Measurements from ENCODE around the gene ALPL.

DNA sequence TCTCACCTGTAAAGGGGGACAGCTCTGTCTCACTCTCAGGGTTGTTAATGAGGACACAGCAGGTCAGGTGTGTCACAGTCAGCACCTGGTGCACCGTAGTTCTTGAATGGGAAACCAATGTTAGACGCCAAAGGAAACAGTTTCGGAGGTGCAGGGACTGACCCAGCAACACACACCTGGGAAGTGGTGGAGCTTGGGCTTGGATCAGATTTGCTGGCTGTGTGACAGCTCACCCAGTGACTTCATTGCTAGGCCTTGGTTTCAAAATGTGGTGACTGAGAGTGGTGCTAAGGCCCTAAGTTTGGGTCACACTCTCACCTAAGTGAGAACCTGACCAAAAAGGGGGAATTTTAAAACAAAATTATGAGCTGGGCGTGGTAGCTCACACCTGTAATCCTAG, 34.9 kb downstream of the ALPL start:
- TF ChIP-seq, protein P1, sequence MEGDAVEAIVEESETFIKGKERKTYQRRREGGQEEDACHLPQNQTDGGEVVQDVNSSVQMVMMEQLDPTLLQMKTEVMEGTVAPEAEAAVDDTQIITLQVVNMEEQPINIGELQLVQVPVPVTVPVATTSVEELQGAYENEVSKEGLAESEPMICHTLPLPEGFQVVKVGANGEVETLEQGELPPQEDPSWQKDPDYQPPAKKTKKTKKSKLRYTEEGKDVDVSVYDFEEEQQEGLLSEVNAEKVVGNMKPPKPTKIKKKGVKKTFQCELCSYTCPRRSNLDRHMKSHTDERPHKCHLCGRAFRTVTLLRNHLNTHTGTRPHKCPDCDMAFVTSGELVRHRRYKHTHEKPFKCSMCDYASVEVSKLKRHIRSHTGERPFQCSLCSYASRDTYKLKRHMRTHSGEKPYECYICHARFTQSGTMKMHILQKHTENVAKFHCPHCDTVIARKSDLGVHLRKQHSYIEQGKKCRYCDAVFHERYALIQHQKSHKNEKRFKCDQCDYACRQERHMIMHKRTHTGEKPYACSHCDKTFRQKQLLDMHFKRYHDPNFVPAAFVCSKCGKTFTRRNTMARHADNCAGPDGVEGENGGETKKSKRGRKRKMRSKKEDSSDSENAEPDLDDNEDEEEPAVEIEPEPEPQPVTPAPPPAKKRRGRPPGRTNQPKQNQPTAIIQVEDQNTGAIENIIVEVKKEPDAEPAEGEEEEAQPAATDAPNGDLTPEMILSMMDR (conservative IDR thresholded peaks at IDR 0.05; ENCODE audit: low read depth, low read length) = no peak
- TF ChIP-seq, protein P2, sequence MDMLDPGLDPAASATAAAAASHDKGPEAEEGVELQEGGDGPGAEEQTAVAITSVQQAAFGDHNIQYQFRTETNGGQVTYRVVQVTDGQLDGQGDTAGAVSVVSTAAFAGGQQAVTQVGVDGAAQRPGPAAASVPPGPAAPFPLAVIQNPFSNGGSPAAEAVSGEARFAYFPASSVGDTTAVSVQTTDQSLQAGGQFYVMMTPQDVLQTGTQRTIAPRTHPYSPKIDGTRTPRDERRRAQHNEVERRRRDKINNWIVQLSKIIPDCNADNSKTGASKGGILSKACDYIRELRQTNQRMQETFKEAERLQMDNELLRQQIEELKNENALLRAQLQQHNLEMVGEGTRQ (IDR thresholded peaks at IDR 0.05; ENCODE audit: low read depth, low read length) = no peak

All from IMR-90 (cell line).